Stimulated activated naive CD4-positive, alpha-beta T cell (primary cell): Measurements from ENCODE around the gene FAT1.
"Not testable (repeated sequence)": the region's sequence is repeated elsewhere in the genome, so short reads cannot be mapped to it uniquely, and the experiment has no call there.

Experiments used
- DNase-seq, 6 experiments: peaks; one replicate each; lab custom pipeline; 2025; lab: John Stamatoyannopoulos, UW

FAT1 gene, protein sequence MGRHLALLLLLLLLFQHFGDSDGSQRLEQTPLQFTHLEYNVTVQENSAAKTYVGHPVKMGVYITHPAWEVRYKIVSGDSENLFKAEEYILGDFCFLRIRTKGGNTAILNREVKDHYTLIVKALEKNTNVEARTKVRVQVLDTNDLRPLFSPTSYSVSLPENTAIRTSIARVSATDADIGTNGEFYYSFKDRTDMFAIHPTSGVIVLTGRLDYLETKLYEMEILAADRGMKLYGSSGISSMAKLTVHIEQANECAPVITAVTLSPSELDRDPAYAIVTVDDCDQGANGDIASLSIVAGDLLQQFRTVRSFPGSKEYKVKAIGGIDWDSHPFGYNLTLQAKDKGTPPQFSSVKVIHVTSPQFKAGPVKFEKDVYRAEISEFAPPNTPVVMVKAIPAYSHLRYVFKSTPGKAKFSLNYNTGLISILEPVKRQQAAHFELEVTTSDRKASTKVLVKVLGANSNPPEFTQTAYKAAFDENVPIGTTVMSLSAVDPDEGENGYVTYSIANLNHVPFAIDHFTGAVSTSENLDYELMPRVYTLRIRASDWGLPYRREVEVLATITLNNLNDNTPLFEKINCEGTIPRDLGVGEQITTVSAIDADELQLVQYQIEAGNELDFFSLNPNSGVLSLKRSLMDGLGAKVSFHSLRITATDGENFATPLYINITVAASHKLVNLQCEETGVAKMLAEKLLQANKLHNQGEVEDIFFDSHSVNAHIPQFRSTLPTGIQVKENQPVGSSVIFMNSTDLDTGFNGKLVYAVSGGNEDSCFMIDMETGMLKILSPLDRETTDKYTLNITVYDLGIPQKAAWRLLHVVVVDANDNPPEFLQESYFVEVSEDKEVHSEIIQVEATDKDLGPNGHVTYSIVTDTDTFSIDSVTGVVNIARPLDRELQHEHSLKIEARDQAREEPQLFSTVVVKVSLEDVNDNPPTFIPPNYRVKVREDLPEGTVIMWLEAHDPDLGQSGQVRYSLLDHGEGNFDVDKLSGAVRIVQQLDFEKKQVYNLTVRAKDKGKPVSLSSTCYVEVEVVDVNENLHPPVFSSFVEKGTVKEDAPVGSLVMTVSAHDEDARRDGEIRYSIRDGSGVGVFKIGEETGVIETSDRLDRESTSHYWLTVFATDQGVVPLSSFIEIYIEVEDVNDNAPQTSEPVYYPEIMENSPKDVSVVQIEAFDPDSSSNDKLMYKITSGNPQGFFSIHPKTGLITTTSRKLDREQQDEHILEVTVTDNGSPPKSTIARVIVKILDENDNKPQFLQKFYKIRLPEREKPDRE (N-terminal part only)

DNA sequence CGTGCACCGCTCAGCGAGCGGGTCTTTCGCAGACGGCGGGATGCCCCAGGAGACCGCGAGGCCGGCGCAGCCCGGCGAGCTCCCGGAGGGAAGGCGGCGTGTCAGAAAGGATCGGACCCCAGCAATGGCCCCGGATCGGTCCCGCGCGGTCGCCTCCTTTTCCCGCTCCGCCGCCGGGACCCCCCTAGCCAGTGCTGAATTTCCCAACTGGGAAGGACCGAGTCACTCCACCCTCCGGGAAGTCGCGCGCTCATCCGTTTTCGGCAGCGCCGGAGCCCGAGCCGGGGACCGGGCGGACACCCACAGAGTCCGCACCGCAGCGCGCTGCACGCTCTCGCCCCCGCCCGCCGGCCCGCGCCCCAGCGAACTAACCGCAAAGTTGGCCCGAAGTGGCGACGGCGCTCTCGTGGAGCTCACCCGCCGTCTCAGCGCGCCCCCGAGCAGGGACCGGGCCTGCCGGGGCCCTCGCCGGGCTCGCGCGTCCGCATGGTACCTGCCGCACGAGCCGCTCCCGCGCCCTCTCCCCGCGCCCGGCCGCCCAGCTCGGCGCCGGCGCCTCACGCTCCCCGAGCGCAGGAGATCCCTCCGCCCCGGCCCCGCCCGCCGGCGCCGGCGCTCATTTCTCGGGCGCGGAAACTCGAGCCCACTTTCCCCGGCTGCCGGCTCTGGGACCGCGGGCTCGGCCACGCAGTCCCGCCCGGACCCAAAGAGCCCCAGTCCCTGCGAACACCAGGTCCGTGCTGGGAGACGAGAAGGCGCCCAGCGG lies at the start of gene FAT1:
Gene FAT1 (minus strand): TSS at position 565 of the 766 bp plus-strand sequence. CDS start 14,029 bp downstream, outside the sequence.
- no peak for DNase-seq

DNA sequence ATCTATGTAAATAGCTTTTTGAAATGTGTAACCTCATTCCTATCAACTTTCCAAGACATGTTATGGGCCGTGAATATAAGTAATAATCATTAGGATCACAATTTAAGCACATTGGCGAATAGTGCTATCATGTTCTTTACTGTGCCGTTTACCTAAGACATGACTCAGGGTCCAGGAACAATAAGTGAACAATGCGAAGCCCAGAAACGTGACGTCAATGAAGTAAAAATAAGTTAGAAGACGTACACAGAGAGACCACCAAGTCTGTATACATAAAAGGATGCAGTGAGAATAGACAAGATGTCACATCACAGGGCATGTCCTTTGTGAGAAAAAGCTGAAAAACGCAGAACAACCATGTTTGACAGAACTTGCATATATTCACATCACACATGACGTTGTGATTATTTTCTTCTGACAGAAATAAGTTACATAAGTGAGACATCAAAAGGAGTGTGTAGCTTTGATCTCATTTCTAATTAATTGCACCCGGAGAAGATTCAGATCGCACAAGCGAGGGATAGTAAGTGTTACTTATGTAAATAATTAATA lies 49.4 kb upstream of the FAT1 start:
- no peak for DNase-seq

DNA sequence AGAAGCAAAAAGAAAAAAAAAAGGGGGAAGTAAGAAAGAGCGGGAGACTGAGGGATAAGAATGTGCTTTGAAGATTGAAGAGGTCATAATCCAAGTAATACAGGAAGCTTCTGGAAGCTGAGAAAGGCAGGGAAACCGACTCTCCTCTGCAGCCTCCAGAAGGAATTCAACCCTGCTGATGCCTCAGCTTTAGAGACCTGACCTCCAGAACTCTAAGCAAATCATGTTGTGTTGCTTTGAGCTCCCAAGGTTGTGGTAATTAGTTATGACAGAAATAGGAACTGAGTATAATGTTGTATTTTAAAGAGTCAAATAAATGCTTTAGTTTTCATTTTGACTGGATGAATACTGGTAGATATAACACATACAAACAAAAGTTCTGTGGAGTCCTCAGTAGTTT lies 48.0 kb upstream of the FAT1 start:
- DNase-seq, result no peak

DNA sequence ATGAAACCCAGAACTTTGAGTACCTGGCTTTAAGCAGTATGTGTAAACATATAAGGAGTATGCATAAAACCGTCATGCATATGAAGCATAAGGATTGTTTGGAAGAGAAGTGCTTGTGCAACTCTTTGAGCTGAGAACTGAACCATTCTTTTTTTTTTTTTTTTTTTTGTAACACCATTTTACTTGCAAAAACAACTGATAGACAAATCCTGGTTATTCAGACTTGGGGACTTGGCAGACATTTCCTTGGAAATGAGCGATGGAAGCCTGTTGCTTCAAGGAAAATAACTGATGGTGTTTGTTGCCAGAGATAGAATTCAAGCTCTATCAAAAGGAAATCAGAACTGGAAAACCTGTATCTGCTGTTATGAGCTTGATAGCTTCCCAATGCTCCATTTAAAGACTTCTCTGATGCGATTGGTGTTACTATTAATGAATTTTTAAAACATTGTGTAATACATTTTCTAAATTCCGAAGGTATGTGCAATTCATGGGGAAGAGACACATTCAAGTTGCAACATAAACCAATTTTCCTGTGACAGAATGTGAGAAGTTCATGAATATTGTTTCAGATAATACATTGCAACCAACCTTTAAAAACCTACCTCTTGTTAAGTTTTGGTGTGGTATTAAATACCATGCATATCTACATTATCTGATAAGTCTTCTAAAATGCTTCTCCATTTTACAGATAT lies 47.0 kb upstream of the FAT1 start:
- no peak for DNase-seq

DNA sequence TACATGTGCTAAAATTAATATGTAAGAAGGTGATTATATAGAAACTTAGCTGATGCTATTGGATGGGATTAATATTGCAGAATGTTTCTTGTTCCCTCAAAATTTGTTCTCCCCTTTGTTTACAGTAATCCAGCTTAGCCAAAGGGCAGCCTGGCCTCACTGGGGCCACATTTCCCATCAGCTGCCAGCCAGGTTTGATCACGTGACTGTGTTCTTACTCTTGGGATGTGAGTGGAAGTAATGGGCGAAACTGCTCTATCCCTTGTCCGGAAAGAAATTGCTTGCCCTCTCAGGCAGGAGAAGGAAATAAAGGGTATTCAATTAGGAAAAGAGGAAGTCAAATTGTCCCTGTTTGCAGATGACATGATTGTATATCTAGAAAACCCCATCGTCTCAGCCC lies 44.1 kb upstream of the FAT1 start:
- no peak for DNase-seq

DNA sequence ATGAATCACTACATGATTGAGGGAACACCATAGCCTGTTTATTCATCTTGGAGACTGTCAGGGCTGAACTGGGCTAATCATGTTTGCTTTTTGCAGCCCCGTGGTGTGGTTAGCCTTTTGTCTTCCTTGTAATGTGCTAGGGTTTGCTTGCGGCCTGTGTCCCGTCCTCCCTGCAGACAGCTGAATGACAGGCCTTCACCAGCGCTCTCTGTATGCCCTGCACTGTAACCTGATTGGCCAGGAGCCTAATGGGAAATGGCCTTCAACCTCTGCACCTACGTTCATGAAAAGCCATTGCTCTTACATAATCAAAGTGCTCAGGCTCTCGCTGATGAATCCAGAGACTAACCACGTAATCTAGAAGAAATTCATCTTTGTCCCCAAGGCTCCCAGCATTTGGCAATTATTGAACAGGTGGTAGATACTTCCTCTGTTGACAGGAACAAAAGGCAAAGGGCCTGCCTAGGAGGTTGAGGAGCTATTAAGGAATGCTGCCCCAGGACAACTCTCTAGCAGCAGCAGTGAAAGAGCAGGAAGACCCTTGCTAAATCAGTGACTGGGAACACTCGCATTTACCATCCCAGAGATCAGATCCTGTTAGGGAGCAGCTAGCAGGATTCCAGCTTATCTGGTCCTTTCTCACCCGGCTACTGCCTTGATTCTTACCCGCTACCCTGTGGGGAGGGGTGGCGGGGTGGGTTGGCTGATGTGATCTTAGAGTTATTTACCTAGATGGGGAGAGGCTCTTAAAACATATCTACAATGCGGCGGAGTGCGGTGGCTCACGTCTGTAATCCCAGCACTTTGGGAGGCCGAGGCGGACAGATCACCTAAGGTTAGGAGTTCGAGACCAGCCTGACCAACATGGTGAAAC lies 42.3 kb upstream of the FAT1 start:
- no peak for DNase-seq

DNA sequence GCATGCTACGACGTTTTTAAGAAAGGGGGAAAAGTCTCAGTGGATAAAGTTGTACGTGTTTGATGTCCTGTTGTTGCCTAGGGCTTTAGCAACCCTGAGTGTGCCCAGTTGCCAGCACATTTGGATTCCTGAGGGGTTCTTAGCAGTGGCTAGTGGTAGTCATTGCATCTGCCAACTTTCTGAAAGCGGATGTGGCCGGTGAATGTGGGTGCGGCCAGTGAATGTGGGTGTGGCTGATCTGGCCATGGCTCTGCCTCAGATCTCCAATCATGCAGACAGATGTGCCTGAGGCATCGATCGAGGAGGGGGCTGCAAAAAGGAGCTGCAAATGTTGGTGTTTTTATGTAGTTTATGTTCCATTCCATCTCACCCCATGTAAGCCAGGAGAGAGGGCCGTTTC lies 41.5 kb upstream of the FAT1 start:
- no peak for DNase-seq

DNA sequence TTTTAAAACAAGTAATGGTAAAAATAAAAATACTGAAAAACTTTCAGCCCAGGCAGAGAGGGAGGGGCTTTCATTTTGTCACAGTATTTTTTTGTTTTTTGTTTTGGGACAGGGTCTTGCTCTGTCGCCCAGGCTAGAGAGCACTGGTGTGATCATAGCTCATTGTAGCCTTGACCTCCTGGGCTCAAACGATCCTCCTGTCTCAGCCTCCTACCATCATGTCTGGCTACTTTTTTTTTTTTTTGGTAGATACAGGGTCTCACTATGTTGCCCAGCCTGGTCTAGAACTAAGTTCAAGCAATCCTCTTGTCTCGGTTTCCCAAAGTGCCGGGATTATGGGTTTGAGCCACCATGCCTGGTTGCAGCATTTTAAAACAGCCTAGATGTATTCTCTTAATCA lies 40.8 kb upstream of the FAT1 start:
- DNase-seq, result no peak

DNA sequence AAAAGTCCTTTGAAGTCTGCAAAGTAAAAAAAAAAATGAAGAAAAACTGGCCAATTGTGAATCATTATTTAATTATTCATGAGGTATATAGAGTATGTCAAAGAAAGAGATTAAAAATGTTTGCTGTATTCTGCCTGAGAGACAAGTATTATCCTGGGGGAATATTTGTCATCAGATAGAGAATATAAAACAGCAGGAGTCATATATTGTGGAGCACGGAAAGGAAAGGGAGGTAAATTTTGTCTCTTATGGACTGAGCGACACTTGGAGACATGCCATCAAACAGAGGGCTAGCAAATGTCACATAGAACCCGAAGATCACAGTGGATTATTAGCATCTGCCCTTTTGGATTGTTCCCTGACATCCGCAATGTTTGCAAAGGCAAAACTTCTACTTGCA lies 39.2 kb upstream of the FAT1 start:
- DNase-seq, result no peak

DNA sequence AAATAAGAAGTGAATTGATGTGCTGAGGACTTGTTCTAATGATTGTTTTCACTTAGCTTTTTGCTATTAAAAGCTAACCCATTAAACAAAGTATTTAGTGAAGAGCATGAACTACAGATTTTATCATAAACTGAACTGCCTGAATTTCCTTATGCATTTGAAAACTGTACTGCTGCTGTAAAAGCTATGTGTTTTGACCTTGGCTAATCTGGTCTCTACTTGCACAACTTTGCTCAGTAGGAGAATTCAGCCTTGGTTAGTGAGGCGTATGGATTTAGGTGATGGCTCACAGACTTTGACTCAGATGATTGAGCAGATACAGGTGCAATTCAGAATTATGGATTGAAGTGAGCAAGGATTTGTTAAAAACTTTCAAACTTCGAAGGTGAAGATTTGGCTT lies 38.7 kb upstream of the FAT1 start:
- no peak for DNase-seq

DNA sequence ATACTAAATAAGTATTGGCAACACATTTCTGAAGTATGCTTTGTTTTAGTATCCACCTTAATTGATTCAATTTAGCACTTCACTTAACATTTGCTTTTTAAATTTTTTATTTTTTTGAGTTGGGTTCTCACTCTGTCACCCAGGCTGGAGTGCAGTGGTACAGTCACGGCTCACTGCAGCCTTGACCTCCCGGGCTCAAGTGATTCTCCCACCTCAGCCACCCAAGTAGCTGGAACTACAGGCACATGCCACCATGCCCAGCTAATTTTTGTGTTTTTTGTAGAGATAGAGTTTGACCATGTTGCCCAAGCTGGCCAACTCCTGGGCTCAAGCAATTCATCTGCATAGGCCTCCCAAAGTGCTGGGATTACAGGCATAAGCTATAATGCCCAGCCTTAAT lies 38.3 kb upstream of the FAT1 start:
- DNase-seq, result not testable (repeated sequence)

DNA sequence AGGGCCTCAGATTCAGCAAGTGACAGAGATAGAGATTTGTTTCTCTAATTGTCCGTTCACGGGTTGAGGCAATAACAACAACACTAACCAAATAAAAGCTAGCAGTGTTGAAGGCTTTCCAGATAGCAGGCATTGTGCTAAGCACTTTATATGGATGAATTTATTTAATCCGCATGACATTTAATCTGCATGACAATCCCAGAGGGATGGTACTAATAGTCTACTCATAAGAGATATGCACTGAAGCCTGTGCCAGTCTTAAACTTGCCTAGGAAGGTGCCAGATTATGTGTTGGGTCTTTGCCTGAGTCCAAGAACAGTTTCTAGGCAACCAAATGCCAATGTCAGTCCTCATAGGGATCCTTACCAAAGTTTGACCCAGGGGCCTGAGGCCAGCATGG lies 37.7 kb upstream of the FAT1 start:
- no peak for DNase-seq

DNA sequence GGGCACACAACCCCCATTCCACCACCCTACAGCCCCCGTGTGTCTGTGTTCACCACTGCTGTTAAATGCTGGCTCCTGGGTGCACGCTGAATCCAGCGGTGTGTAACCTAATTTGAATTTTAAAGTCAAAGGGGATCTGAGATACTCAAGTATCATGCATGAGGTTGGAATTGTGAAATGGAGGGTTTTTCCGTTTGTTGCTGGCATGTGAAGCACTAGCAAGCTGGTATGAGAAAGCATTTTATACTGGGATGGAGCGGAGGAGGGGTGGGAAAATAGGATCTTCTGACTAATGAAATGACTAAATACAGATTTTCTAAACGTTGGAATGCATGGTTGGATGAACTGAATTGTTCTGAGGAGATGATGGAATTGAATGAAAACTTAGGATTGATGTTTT lies 36.9 kb upstream of the FAT1 start:
- no peak for DNase-seq

DNA sequence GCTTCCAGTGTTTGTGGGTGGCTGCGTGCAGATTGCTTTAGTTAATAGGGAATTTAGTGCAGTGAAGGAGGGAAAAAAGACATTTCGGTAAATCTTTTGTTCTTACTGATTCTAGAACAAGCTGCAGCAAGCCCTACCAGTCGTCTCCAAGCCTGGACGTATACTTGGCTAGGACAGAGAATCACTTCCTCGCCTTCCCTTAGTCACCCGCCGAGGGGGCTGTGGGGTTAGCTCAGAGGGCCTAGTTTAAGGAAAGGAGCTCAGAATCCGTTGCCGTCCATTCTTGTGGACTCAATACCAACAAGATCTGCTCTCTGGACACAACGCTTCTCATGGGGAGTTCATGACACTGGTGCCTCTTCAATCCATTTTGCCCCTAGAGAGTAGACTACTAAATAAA lies 36.3 kb upstream of the FAT1 start:
- no peak for DNase-seq

DNA sequence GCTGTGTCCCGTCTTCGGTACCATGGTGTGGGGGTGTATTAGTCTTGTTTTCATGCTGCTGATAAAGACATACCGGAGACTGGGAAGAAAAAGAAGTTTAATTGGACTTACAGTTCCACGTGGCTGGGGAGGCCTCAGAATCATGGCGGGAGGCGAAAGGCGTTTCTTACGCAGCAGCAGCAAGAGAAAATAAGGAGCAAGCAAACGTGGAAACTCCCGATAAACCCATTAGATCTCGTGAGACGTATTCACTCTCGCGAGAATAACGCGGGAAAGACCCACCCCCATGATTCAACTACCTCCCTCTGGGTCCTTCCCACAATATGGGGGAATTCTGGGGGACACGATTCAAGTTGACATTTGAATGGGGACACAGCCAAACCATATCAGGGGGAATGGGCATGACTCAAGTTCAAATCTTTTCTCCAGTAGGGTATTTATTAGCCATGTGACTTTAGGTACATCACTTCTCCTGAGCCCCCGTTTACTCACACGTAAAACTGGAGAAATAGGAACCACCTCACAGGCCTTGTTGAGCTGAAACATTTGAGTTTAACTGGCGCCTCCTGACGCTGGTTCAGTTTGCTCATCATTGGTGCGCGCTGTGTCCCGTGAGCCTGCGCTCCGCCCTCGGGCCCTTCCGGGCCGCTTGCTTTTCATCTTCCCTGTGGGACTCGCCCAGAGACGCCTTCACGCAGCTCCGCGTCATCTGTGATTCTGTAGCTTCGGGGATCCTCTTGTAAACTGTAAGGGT lies 35.5 kb upstream of the FAT1 start:
- no peak for DNase-seq

DNA sequence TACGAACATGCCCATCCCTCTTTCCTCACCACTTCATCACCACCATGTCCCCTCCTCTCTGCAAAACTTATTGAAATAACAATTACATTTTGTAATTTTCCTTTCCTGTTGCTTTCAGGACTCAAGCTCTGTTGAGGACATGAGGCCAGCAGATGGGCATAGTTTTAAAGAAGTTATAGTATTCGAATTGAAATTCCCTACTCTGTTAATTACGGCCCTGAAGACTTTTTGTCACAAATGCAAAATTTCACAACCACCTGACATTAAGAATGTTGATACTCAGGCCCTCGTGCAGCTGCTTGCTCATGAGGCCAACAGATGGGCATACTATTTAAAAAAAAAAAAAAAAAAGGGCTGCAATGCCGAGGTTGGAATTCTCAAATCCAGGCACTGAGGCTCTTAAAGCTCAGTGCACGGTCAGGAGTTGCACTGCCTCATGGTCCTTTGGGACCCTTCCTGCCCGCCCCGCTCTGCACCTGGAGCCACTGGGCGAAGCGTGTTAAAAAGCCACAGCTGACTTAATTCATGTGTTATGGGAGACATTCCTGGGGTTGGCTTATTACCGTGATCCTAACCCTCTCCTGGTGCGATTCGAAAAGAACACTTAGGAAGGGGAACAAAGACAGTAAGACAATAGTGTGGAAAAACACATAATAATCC lies 34.2 kb upstream of the FAT1 start:
- DNase-seq, result no peak

DNA sequence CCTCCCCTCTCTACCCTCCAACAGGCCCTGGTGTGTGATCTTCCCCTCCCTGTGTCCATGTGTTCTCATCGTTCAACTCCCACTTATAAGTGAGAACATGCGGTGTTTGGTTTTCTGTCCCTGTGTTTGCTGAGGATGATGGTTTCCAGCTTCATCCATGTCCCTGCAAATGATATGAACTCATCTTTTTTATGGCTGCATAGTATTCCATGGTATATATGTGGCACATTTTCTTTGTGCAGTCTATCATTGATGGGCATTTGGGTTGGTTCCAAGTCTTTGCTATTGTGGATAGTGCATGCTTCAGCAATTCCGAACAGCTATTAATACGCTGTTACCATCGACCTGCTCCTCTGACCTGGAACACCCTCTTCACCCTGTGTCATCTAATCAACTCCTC lies 32.9 kb upstream of the FAT1 start:
- DNase-seq, result not testable (repeated sequence)
